IMR-90 (cell line): ENCODE data around the gene MEPE. TPM values are rescaled to one million over a fixed set of nuclear protein-coding genes. Genes with fewer than 3 reads are reported as not detected.

ENCODE experiments used
- ATAC-seq: fragments of 200-7000 bp; cut with Tn5 transposase; 2 replicates; pipeline ENCODE4 v1.9.1; 2020; ENCODE audit warnings: low read depth, mild to moderate bottlenecking, moderate library complexity
- BruUV-seq: library from RNA; stranded (reverse); fragments of 400-500 nt; replicated peaks from 2 replicates; lab custom pipeline; 2021; lab: Mats Ljungman, UMichigan
- CTCF ChIA-PET: fragments of 300-600 bp; formaldehyde crosslinking; extraction: SDS; loops from one replicate; lab custom pipeline; 2021; ENCODE audit warnings: antibody characterized with exemption; lab: Yijun Ruan, JAX
- POLR2A ChIA-PET: fragments of 300-600 bp; sonication (Branson Sonifier 250); formaldehyde crosslinking; loops from one replicate; lab custom pipeline; 2022; ENCODE audit warnings: antibody characterized with exemption; ENCODE audit not compliant: unreplicated experiment; lab: Charles Lee
- DNase-seq: peaks from one replicate; pipeline ENCODE4 v3.0.0; 2013
- H2AFZ ChIP-seq: replicated peaks from 2 replicates; pipeline ENCODE3; 2013; ENCODE audit warnings: low read length, mild to moderate bottlenecking; ENCODE audit not compliant: poor library complexity
- H2AK5ac ChIP-seq: 2 replicates; pipeline ENCODE4 v1.6.1; 2013; ENCODE audit warnings: low read depth, low read length, inconsistent platforms
- H2AK9ac ChIP-seq: replicated peaks from 2 replicates; pipeline ENCODE3; 2013; ENCODE audit warnings: mild to moderate bottlenecking, low read depth, low read length, moderate library complexity; ENCODE audit not compliant: poor library complexity
- H2BK120ac ChIP-seq: 2 replicates; pipeline ENCODE4 v1.6.1; 2013; ENCODE audit warnings: low read depth, low read length, inconsistent platforms
- H2BK15ac ChIP-seq: 3 replicates; pipeline ENCODE4 v1.6.1; 2013; ENCODE audit warnings: low read depth, low read length, inconsistent platforms
- H2BK20ac ChIP-seq: 2 replicates; pipeline ENCODE4 v1.6.1; 2013; ENCODE audit warnings: low read depth, mild to moderate bottlenecking, inconsistent platforms, low read length, moderate library complexity
- H2BK5ac ChIP-seq: 2 replicates; pipeline ENCODE4 v1.6.1; 2013; ENCODE audit warnings: mild to moderate bottlenecking, low read depth, low read length, inconsistent platforms; ENCODE audit not compliant: poor library complexity, severe bottlenecking
- H3K14ac ChIP-seq: replicated peaks from 2 replicates; pipeline ENCODE4 v1.6.1; 2013; ENCODE audit warnings: low read depth, low read length, inconsistent platforms
- H3K18ac ChIP-seq: 2 replicates; pipeline ENCODE4 v1.6.1; 2013; ENCODE audit warnings: low read depth, low read length, control low read depth
- H3K23ac ChIP-seq: 2 replicates; pipeline ENCODE4 v1.6.1; 2013; ENCODE audit warnings: low read depth, low read length, inconsistent platforms
- H3K27ac ChIP-seq: 2 replicates; pipeline ENCODE4 v1.5.1; 2013; ENCODE audit warnings: mild to moderate bottlenecking, control low read depth, low read length; ENCODE audit not compliant: insufficient read depth
- H3K27me3 ChIP-seq: 2 replicates; pipeline ENCODE4 v1.6.1; 2013; ENCODE audit warnings: low read length; ENCODE audit not compliant: control insufficient read depth, insufficient read depth
- H3K36me3 ChIP-seq: 2 replicates; pipeline ENCODE4 v1.6.1; 2013; ENCODE audit warnings: low read length, mixed read lengths; ENCODE audit not compliant: control insufficient read depth, insufficient read depth
- H3K4ac ChIP-seq: 2 replicates; pipeline ENCODE4 v1.6.1; 2013; ENCODE audit warnings: low read depth, low read length, inconsistent platforms
- H3K4me1 ChIP-seq: 2 replicates; pipeline ENCODE4 v1.6.1; 2013; ENCODE audit warnings: low read length, mixed read lengths; ENCODE audit not compliant: control insufficient read depth, insufficient read depth
- H3K4me2 ChIP-seq: 2 replicates; pipeline ENCODE4 v1.6.1; 2013; ENCODE audit warnings: low read depth, mild to moderate bottlenecking, control low read depth, low read length, moderate library complexity
- H3K4me3 ChIP-seq: 2 replicates; pipeline ENCODE4 v1.5.1; 2013; ENCODE audit warnings: low read depth, mild to moderate bottlenecking, control low read depth, low read length, moderate library complexity; ENCODE audit not compliant: insufficient read depth
- H3K56ac ChIP-seq: 2 replicates; pipeline ENCODE4 v1.6.1; 2013; ENCODE audit warnings: low read length, inconsistent platforms; ENCODE audit not compliant: insufficient read depth; ENCODE audit errors: extremely low read depth
- H3K79me1 ChIP-seq, 2 experiments: 2 replicates each; pipeline ENCODE4 v1.6.1; 2013; ENCODE audit warnings: low read length in 2 of 2, inconsistent platforms in 1 of 2, low read depth in 1 of 2
- H3K9ac ChIP-seq: 2 replicates; pipeline ENCODE4 v1.6.1; 2013; ENCODE audit warnings: low read depth, low read length, control low read depth
- H3K9me1 ChIP-seq: 2 replicates; pipeline ENCODE4 v1.6.1; 2013; ENCODE audit warnings: low read length, inconsistent platforms; ENCODE audit not compliant: insufficient read depth
- H3K9me3 ChIP-seq: 2 replicates; pipeline ENCODE4 v1.6.1; 2013; ENCODE audit warnings: low read length; ENCODE audit not compliant: control insufficient read depth, insufficient read depth
- H4K20me1 ChIP-seq: 2 replicates; pipeline ENCODE4 v1.6.1; 2013; ENCODE audit warnings: low read length, inconsistent platforms; ENCODE audit not compliant: insufficient read depth
- H4K5ac ChIP-seq: 2 replicates; pipeline ENCODE4 v1.6.1; 2013; ENCODE audit warnings: mild to moderate bottlenecking, low read depth, low read length, control low read depth
- H4K8ac ChIP-seq, 2 experiments: 2 replicates each; pipeline ENCODE4 v1.6.1; 2013; ENCODE audit warnings: low read depth in 2 of 2, low read length in 2 of 2, control low read depth in 1 of 2, inconsistent platforms in 1 of 2
- H4K91ac ChIP-seq: 2 replicates; pipeline ENCODE4 v1.6.1; 2013; ENCODE audit warnings: low read depth, low read length, inconsistent platforms; ENCODE audit not compliant: insufficient read depth
- CHD1 ChIP-seq: IDR thresholded peaks from 2 replicates; pipeline ENCODE4 v1.6.1; 2012; ENCODE audit warnings: low read depth, low read length, improper control_type of control experiment
- CTCF ChIP-seq: conservative IDR thresholded peaks from 2 replicates; pipeline ENCODE4 v1.5.1; 2012; ENCODE audit warnings: mild to moderate bottlenecking, low read depth, low read length, improper control_type of control experiment
- ELK1 ChIP-seq: fragments of 150-350 bp; IDR thresholded peaks from 2 replicates; pipeline ENCODE4 v1.6.1; 2016; ENCODE audit warnings: low read depth, mild to moderate bottlenecking, low read length, moderate library complexity, borderline replicate concordance
- MXI1 ChIP-seq: IDR thresholded peaks from 2 replicates; pipeline ENCODE4 v1.6.1; 2012; ENCODE audit warnings: low read depth, mild to moderate bottlenecking, low read length, moderate library complexity, borderline replicate concordance
- NFE2L2 ChIP-seq: fragments of 150-350 bp; IDR thresholded peaks from 2 replicates; pipeline ENCODE4 v1.6.1; 2016; ENCODE audit warnings: low read depth, mild to moderate bottlenecking, low read length
- POLR2A ChIP-seq: IDR thresholded peaks from 2 replicates; pipeline ENCODE4 v1.6.1; 2012; ENCODE audit warnings: mild to moderate bottlenecking, low read depth, low read length
- RAD21 ChIP-seq: IDR thresholded peaks from 2 replicates; pipeline ENCODE4 v1.6.1; 2012; ENCODE audit warnings: low read length, improper control_type of control experiment
- RCOR1 ChIP-seq: IDR thresholded peaks from 2 replicates; pipeline ENCODE4 v1.6.1; 2012; ENCODE audit warnings: mild to moderate bottlenecking, low read length, improper control_type of control experiment; ENCODE audit not compliant: insufficient replicate concordance
- SMC3 ChIP-seq: fragments of 150-350 bp; IDR thresholded peaks from 2 replicates; pipeline ENCODE4 v1.6.1; 2016; ENCODE audit warnings: low read depth, mild to moderate bottlenecking, antibody characterized with exemption, low read length, moderate library complexity
- USF2 ChIP-seq: fragments of 150-350 bp; IDR thresholded peaks from 2 replicates; pipeline ENCODE4 v1.6.1; 2017; ENCODE audit warnings: mild to moderate bottlenecking, antibody characterized with exemption, low read length, low read depth
- WGBS, 2 experiments: methylation state at CpG; one replicate each; pipeline versions ENCODE4 v1.1.5 to v1.1.7; 2013; ENCODE audit warnings: missing lambda C conversion rate in 2 of 2; ENCODE audit not compliant: insufficient read length in 1 of 2; ENCODE audit errors: extremely low coverage in 2 of 2; 5-methylcytosine and 5-hydroxymethylcytosine counted together
- dilution Hi-C: fragments of 300-500 bp; cut with HindIII; formaldehyde crosslinking; loops from one replicate; pipeline ENCODE4 v1.14.3; 2018; ENCODE audit warnings: low sequenced_read_pairs; ENCODE audit not compliant: unreplicated experiment
- in situ Hi-C: fragments of 300-500 bp; cut with MboI; formaldehyde crosslinking; loops from 3 replicates; pipeline ENCODE4 v1.14.3; 2019; ENCODE audit warnings: low sequenced_read_pairs, inconsistent platforms, mixed read lengths
- intact Hi-C: fragments of 100-400 bp; cut with micrococcal nuclease; formaldehyde crosslinking; loops from 2 replicates; pipeline ENCODE4 v1.10.0; 2022
- polyA plus RNA-seq, 3 experiments: library from polyadenylated mRNA; depleted of rRNA; stranded (reverse); fragments of >200 nt; gene quantifications; 2 replicates each; pipeline ENCODE4 v1.2.3, GENCODE V29; 2012; ENCODE audit warnings: low replicate concordance in 1 of 3
- total RNA-seq: library from RNA; depleted of rRNA; stranded (reverse); fragments of >200 nt; gene quantifications from 2 replicates; pipeline ENCODE4 v1.2.3, GENCODE V29; 2012

MEPE gene
- total and polyA plus RNA-seq, 2 of the 4 experiments (the other 2 are of a cell fraction): not detected

- no peak overlapping the region for H2BK20ac ChIP-seq
- ATAC-seq (peak; percentile 51), DNase-seq (peak; percentile 52)
- intact Hi-C loops: no loop called here
- no peak overlapping the region for H3K23ac ChIP-seq
- 83% methylated on average over 1 of the region's 3 CpGs; no CpG with 5 or more reads in 1 of the 2 experiments for WGBS, 2 experiments
- H3K18ac ChIP-seq: no peak overlapping the region
- no peaks in the 10 kb centered on the region for H3K27me3 ChIP-seq
- dilution Hi-C loops: no loop called here
- no peaks in the 10 kb centered on the region for H3K9me3 ChIP-seq
- no peak overlapping the region for H2AK5ac ChIP-seq
- H2AFZ ChIP-seq: no peak overlapping the region
- no peak overlapping the region for H4K91ac ChIP-seq
- no peak overlapping the region for H2BK15ac ChIP-seq
- no peak overlapping the region for H3K4me3 ChIP-seq
- TF ChIP-seq USF2: no peak
- TF ChIP-seq POLR2A: no peak
- TF ChIP-seq RCOR1: no peak
- TF ChIP-seq ELK1: no peak
- no peak for TF ChIP-seq RAD21
- TF ChIP-seq SMC3: no peak
- TF ChIP-seq CTCF: no peak
- TF ChIP-seq MXI1: no peak
- no peak for TF ChIP-seq CHD1
- no peak for TF ChIP-seq NFE2L2
- no peak overlapping the region for H4K5ac ChIP-seq
- H3K4me1 ChIP-seq: no peaks in the 10 kb centered on the region
- in situ Hi-C loops: no loop called here
- no peak overlapping the region for H3K9ac ChIP-seq
- H3K56ac ChIP-seq: no peak overlapping the region
- H4K8ac ChIP-seq: no peak overlapping the region; a peak in 1 of 4 replicates
- H2AK9ac ChIP-seq: no peak overlapping the region
- no TSS peak for BruUV-seq
- H4K20me1 ChIP-seq: no peaks in the 10 kb centered on the region
- no peak overlapping the region; the same call in 1 of the 2 replicates for H3K4me2 ChIP-seq
- H3K36me3 ChIP-seq: no peaks in the 10 kb centered on the region
- no peak overlapping the region for H3K4ac ChIP-seq
- H2BK120ac ChIP-seq: no peak overlapping the region
- H3K79me1 ChIP-seq: no peaks in the 10 kb centered on the region
- H3K14ac ChIP-seq: no peak overlapping the region
- H3K27ac ChIP-seq: no peak overlapping the region
- no peaks in the 10 kb centered on the region for H3K9me1 ChIP-seq
- CTCF ChIA-PET: no interaction called here
- POLR2A ChIA-PET: no interaction called here
- peak overlapping the region; percentile 74 for H2BK5ac ChIP-seq
Observed at GRCh38 chr4:87806520-87806919, 26.2 kb upstream of the MEPE start.
